ENCODE data around the gene PSME4. TPM values are rescaled to one million over a fixed set of nuclear protein-coding genes. Genes with fewer than 3 reads are reported as not detected.
A peak's percentile ranks its signal among the peaks of the same experiment; 100 is the strongest.
"Not testable (repeated sequence)": the region's sequence is repeated elsewhere in the genome, so short reads cannot be mapped to it uniquely, and the experiment has no call there.

The PSME4 gene
- total RNA-seq, 1 donor from 2014 or later, result 43.9 TPM

DNA sequence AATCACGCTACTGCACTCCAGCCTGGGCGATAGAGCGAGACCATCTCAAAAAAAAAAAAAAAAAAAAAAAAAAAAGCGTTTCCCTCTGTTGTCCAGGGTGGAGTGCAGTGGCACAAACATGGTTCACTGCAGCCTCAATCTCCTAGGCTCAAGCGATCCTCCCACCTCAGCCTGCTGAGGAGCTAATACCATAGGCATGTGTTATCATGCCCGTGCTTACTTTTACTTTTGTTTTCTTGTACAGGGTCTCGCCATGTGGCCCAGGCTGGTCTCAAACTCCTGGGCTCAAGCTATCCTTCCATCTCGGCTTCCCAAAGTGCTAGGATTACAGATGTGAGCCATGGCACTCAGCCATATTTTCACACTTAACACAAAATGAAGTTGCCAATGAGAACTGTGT lies 37.5 kb downstream of the PSME4 start:
- Mint-ChIP-seq H3K9me3 (ENCODE audit: unreplicated experiment) (no peaks in the 10 kb centered on the region), H3K4me1 (ENCODE audit: unreplicated experiment) (no peaks in the 10 kb centered on the region), H3K4me3 (ENCODE audit: unreplicated experiment) (no peak overlapping the region), H3K27me3 (ENCODE audit: unreplicated experiment) (no peaks in the 10 kb centered on the region), H3K27ac (ENCODE audit: unreplicated experiment) (no peak overlapping the region), H3K36me3 (ENCODE audit: unreplicated experiment) (peaks cover 46% of the 10 kb centered on the region)
- TF ChIP-seq, protein P1, sequence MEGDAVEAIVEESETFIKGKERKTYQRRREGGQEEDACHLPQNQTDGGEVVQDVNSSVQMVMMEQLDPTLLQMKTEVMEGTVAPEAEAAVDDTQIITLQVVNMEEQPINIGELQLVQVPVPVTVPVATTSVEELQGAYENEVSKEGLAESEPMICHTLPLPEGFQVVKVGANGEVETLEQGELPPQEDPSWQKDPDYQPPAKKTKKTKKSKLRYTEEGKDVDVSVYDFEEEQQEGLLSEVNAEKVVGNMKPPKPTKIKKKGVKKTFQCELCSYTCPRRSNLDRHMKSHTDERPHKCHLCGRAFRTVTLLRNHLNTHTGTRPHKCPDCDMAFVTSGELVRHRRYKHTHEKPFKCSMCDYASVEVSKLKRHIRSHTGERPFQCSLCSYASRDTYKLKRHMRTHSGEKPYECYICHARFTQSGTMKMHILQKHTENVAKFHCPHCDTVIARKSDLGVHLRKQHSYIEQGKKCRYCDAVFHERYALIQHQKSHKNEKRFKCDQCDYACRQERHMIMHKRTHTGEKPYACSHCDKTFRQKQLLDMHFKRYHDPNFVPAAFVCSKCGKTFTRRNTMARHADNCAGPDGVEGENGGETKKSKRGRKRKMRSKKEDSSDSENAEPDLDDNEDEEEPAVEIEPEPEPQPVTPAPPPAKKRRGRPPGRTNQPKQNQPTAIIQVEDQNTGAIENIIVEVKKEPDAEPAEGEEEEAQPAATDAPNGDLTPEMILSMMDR (IDR thresholded peaks at IDR 0.05), result no peak
- no peak for DNase-seq (ENCODE audit: extremely low spot score, unreplicated experiment)

DNA sequence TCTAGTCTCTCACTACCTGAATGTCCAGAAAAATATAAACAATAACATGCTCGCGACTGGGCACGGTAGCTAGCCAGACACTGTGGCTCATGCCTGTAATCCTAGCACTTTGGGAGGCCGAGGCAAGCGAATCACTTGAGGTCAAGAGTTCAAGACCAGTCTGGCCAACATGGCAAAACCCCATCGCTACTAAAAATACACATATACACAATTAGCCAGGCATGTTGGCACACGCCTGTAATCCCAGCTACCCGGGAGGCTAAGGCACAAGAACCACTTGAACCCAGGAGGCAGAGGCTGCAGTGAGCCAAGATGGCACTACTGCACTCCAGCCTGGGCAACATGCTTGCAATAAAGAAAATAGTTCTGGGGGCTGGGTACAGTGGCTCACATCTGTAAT lies 44.5 kb downstream of the PSME4 start:
- peaks cover 50% of the 10 kb centered on the region for H3K36me3 Mint-ChIP-seq (ENCODE audit: unreplicated experiment)
- not testable (repeated sequence) for H3K27me3 Mint-ChIP-seq (ENCODE audit: unreplicated experiment); H3K4me3 Mint-ChIP-seq (ENCODE audit: unreplicated experiment); H3K27ac Mint-ChIP-seq (ENCODE audit: unreplicated experiment); DNase-seq (ENCODE audit: extremely low spot score, unreplicated experiment); H3K4me1 Mint-ChIP-seq (ENCODE audit: unreplicated experiment); H3K9me3 Mint-ChIP-seq (ENCODE audit: unreplicated experiment)

DNA sequence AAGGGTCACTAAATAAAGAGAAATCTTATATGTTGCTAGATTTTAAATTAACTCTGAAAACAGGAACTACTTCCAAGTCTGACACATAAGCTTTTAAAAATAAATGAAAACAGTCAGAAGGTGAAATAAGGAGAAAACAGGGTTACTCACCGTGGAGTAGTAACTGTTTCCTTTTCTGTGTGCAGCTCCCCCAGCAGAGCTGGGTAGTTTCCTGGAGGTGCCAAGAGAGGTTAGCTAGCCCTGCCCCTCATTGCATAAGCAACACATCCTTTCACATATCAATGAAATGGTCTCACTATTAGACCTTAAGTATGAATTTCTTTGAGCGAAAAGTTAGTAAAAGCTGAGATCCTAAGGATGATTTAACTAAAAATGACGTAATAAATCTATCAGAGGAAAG lies 57.1 kb downstream of the PSME4 start:
- no peak for DNase-seq (ENCODE audit: extremely low spot score, unreplicated experiment)
- TF ChIP-seq, protein P1 (IDR thresholded peaks at IDR 0.05), result no peak
- H3K27me3 Mint-ChIP-seq (ENCODE audit: unreplicated experiment), result no peaks in the 10 kb centered on the region
- H3K36me3 Mint-ChIP-seq (ENCODE audit: unreplicated experiment), result peaks cover 24% of the 10 kb centered on the region
- H3K4me3 Mint-ChIP-seq (ENCODE audit: unreplicated experiment), result no peak overlapping the region
- H3K27ac Mint-ChIP-seq (ENCODE audit: unreplicated experiment), result peak overlapping the region; percentile 8
- H3K9me3 Mint-ChIP-seq (ENCODE audit: unreplicated experiment), result no peaks in the 10 kb centered on the region
- H3K4me1 Mint-ChIP-seq (ENCODE audit: unreplicated experiment), result peaks cover 5% of the 10 kb centered on the region

- TF ChIP-seq, protein P1 (IDR thresholded peaks at IDR 0.05), result no peak
- Mint-ChIP-seq H3K27me3 (ENCODE audit: unreplicated experiment) (no peaks in the 10 kb centered on the region), H3K36me3 (ENCODE audit: unreplicated experiment) (peaks cover 35% of the 10 kb centered on the region), H3K4me3 (ENCODE audit: unreplicated experiment) (no peak overlapping the region), H3K4me1 (ENCODE audit: unreplicated experiment) (peaks cover 5% of the 10 kb centered on the region), H3K27ac (ENCODE audit: unreplicated experiment) (no peak overlapping the region), H3K9me3 (ENCODE audit: unreplicated experiment) (no peaks in the 10 kb centered on the region)
- no peak for DNase-seq (ENCODE audit: extremely low spot score, unreplicated experiment)
Observed at GRCh38 chr2:53911434-53912189, 59.2 kb downstream of the PSME4 start.

- no peak overlapping the region for H3K4me3 Mint-ChIP-seq (ENCODE audit: unreplicated experiment)
- H3K4me1 Mint-ChIP-seq (ENCODE audit: unreplicated experiment), result no peaks in the 10 kb centered on the region
- no peaks in the 10 kb centered on the region for H3K9me3 Mint-ChIP-seq (ENCODE audit: unreplicated experiment)
- TF ChIP-seq, protein P1 (IDR thresholded peaks at IDR 0.05), result no peak
- no peaks in the 10 kb centered on the region for H3K27me3 Mint-ChIP-seq (ENCODE audit: unreplicated experiment)
- peaks cover 53% of the 10 kb centered on the region for H3K36me3 Mint-ChIP-seq (ENCODE audit: unreplicated experiment)
- no peak for DNase-seq (ENCODE audit: extremely low spot score, unreplicated experiment)
- H3K27ac Mint-ChIP-seq (ENCODE audit: unreplicated experiment), result peak overlapping the region; percentile 24
Observed at GRCh38 chr2:53907582-53907981, 63.2 kb downstream of the PSME4 start.
